IgD-negative memory B cell (primary cell): ENCODE measurements around the gene RPA1. TPM values are rescaled to one million over a fixed set of nuclear protein-coding genes. Genes with fewer than 3 reads are reported as not detected.
"Not testable (repeated sequence)": the region's sequence is repeated elsewhere in the genome, so short reads cannot be mapped to it uniquely, and the experiment has no call there.

Source experiments
- H3K27ac Mint-ChIP-seq, 3 donors: one replicate each; pipeline ENCODE4 v1.8.0; 2020 to 2022; ENCODE audit warnings: mild to moderate bottlenecking in 3 of 3, mixed read lengths in 3 of 3, moderate library complexity in 1 of 3
- H3K27me3 Mint-ChIP-seq: one replicate; pipeline ENCODE4 v1.8.0; 2021; ENCODE audit warnings: mixed read lengths
- H3K36me3 Mint-ChIP-seq: one replicate; pipeline ENCODE4 v1.8.0; 2020; ENCODE audit warnings: mild to moderate bottlenecking, mixed read lengths
- H3K4me1 Mint-ChIP-seq, 3 donors: one replicate each; pipeline ENCODE4 v1.8.0; 2020 to 2022; ENCODE audit warnings: mixed read lengths in 3 of 3, mild to moderate bottlenecking in 1 of 3
- H3K4me3 Mint-ChIP-seq, 4 donors: one replicate each; pipeline ENCODE4 v1.8.0; 2020 to 2022; ENCODE audit warnings: mild to moderate bottlenecking in 4 of 4, mixed read lengths in 4 of 4, moderate library complexity in 3 of 4
- H3K9me3 Mint-ChIP-seq, 3 donors: one replicate each; pipeline ENCODE4 v1.8.0; 2020 to 2021; ENCODE audit warnings: mixed read lengths in 3 of 3, mild to moderate bottlenecking in 1 of 3
- polyA plus RNA-seq: library from polyadenylated mRNA; unstranded; fragments of 300-500 nt; fragmentation: Illumina TruSeq; gene quantifications from one replicate; pipeline ENCODE4 v1.2.3, GENCODE V29; 2021

Gene RPA1
- polyA plus RNA-seq, 1 donor from 2014 or later = 57.7 TPM

DNA sequence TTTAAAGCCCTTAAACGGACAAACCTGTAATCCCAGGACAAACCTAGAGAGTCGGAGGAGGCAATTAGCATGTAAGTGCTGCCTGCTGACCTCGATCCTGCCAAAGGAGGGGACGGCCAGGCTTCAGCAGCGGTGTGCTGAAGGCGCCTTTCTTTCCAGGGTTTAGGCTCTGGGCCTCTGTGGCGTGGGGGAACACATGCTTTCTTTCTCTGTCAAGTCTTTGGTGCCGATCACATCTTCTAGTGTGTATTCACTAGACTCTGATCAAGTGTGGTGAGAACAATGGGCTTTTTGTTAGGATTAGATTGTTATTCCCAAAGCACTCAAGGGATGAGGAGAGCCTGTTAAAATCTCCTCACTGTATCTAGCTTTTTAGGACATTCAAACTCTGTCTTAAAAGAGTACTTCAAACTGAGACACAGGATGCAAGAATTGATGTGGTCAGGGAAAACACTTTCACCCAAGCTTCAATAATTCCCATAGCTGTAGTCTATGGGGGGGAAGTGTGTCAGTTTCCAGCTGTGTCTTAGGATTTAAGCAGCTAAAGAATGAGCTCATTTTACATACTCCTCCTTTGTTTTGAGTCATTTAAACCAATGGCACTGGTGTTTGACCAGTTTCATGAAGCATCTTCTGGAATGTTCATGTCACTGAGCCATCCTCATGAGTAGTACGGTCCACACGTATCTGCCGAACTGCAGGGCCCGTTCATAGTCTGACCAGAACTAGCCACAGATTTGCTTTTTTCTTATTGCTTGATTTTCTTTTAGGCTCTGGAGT is 51.2 kb downstream of the RPA1 start:
- Mint-ChIP-seq H3K27me3 (no peaks in the 10 kb centered on the region), H3K9me3 (no peaks in the 10 kb centered on the region), H3K27ac (no peak overlapping the region), H3K4me3 (no peak overlapping the region), H3K36me3 (peaks cover 7% of the 10 kb centered on the region), H3K4me1 (no peaks in the 10 kb centered on the region)

DNA sequence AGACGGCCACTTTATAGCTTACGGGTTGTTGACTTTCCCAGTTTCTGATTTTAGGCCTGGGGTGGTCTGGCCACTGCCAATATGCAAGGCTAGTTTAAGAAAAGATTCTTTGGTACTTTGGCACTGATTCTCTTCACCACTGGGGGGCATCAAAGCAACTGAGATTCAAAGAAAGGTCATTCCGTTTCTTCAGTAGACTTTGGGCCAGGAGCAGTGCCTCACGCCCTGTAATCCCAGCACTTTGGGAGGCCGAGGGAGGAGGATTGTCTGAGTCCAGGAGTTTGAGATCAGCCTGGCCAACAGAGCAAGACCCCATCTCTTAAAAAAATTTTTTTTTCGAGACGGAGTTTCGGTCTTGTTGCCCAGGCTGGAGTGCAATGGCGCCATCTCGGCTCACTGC is 53.0 kb downstream of the RPA1 start:
- Mint-ChIP-seq H3K4me3 (no peak overlapping the region), H3K36me3 (peaks cover 7% of the 10 kb centered on the region), H3K27me3 (no peaks in the 10 kb centered on the region), H3K27ac (no peak overlapping the region), H3K4me1 (no peaks in the 10 kb centered on the region), H3K9me3 (no peaks in the 10 kb centered on the region)

DNA sequence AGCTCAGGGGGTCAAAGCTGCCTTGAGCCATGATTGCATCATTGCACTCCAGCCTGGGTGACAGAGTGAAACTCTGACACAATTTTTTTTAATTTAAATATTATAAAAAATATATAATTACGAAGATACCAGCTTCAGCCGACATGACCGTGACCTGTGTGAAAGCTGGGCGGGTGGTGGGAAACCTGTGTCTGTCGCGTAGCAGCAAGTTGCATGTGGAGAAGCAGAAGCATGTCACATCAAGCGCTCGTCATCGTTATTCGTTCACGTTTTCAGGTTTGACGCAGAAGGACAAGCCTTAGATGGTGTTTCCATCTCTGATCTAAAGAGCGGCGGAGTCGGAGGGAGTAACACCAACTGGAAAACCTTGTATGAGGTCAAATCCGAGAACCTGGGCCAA is 53.7 kb downstream of the RPA1 start:
- Mint-ChIP-seq H3K4me1 (no peaks in the 10 kb centered on the region), H3K9me3 (no peaks in the 10 kb centered on the region), H3K4me3 (no peak overlapping the region), H3K27me3 (no peaks in the 10 kb centered on the region), H3K36me3 (peaks cover 7% of the 10 kb centered on the region), H3K27ac (no peak overlapping the region)

- no peak overlapping the region for H3K4me3 Mint-ChIP-seq
- no peaks in the 10 kb centered on the region for H3K9me3 Mint-ChIP-seq
- H3K36me3 Mint-ChIP-seq = peaks cover 7% of the 10 kb centered on the region
- no peaks in the 10 kb centered on the region for H3K4me1 Mint-ChIP-seq
- H3K27ac Mint-ChIP-seq = no peak overlapping the region
- H3K27me3 Mint-ChIP-seq = no peaks in the 10 kb centered on the region
Measured at GRCh38 chr17:1888741-1889140, 58.9 kb downstream of the RPA1 start.

- Mint-ChIP-seq H3K4me3 (peak overlapping the region in 1 of 4 donors; percentile 14), H3K36me3 (peaks cover 4% of the 10 kb centered on the region), H3K27ac (peak overlapping the region in 1 of 3 donors; percentile 45)
Measured at GRCh38 chr17:1890758-1891450, 61.1 kb downstream of the RPA1 start.

GRCh38 chr17:1894753-1895339 is 65.0 kb downstream of the RPA1 start:
- Mint-ChIP-seq H3K9me3 (no peaks in the 10 kb centered on the region), H3K27me3 (no peaks in the 10 kb centered on the region), H3K27ac (no peak overlapping the region), H3K4me3 (no peak overlapping the region), H3K4me1 (peaks cover 0 to 1% (median 0%) of the 10 kb centered on the region in 3 donors), H3K36me3 (peaks cover 9% of the 10 kb centered on the region)

More at GRCh38 chr17:1890758-1891450, 61.1 kb downstream of the RPA1 start:
- Mint-ChIP-seq H3K9me3 (no peaks in the 10 kb centered on the region), H3K27me3 (no peaks in the 10 kb centered on the region), H3K4me1 (peaks cover 0 to 1% (median 0%) of the 10 kb centered on the region in 3 donors)

DNA sequence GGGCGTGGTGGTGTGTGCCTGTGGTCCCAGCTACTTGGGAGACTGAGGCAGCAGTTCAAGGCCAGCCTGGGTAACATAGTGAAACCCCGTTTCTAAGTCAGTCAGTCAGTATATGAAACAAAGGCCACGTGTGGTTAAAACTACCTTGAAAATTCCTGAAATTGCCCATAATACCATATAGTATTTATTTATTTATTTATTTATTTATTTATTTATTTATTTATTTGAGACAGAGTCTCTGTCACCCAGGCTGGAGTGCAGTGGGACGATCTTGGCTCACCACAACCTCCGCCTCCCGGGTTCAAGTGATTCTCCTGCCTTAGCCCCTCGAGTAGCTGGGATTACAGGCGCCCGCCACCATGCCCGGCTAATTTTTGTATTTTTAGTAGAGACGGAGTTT is 65.7 kb downstream of the RPA1 start:
- H3K27me3 Mint-ChIP-seq, H3K36me3 Mint-ChIP-seq, H3K27ac Mint-ChIP-seq: not testable (repeated sequence)

GRCh38 chr17:1896243-1897104 is 66.7 kb downstream of the RPA1 start:
- Mint-ChIP-seq H3K9me3 (no peaks in the 10 kb centered on the region), H3K27ac (peak overlapping the region in 1 of 3 donors; percentile 82), H3K4me1 (peaks cover 0 to 1% (median 0%) of the 10 kb centered on the region in 3 donors), H3K4me3 (no peak overlapping the region), H3K36me3 (peaks cover 9% of the 10 kb centered on the region), H3K27me3 (no peaks in the 10 kb centered on the region)

More for the DNA sequence above, 65.7 kb downstream of the RPA1 start:
- not testable (repeated sequence) for H3K4me1 Mint-ChIP-seq, H3K9me3 Mint-ChIP-seq, H3K4me3 Mint-ChIP-seq

DNA sequence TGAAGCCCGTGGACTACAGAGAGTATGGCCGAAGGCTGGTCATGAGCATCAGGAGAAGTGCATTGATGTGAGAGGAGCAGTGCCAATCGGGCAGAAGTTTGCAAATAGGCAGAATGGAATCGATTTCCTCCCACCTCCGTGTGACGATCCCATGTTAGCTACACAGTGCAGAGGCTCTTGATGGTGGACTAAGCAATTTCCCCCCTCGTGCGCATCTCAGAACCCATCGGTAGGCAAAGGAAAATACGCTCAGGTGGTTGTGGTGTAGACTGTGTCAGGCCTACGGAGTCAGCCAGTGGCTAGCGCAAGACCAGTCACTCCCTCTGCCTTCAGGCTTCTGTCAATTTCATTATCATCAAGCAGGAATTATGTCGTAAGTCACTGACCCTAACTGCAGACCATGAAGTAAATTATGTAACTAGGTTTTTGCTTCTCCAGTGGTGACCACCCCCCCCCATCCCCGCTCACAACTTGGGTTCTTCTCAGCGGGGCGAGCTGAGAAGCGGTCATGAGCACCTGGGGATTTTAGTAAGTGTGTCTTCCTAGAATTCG is 67.4 kb downstream of the RPA1 start:
- Mint-ChIP-seq H3K27ac (no peak overlapping the region), H3K9me3 (no peaks in the 10 kb centered on the region), H3K4me1 (peaks cover 0 to 2% (median 1%) of the 10 kb centered on the region in 3 donors), H3K27me3 (no peaks in the 10 kb centered on the region), H3K4me3 (no peak overlapping the region), H3K36me3 (peaks cover 7% of the 10 kb centered on the region)

DNA sequence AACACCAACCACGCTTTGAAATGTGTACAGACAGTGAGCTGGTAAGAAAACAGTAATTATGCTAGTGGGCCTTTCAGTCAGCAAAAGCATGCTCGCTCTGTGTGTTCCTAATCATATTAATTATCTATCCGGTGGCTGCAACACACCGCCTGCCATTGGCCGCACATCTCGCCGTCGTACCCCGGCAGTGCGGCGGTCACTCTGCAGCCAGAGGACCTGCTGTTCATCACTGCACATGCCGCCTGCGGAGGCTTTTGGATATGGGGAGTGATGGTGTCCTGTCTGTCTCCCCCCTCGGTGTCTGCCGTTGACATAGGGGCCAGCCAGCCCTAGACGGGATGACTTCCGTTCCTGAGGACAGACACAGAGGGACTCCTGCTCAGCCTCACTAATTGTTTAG is 68.5 kb downstream of the RPA1 start:
- Mint-ChIP-seq H3K27me3 (no peaks in the 10 kb centered on the region), H3K36me3 (peaks cover 5% of the 10 kb centered on the region), H3K9me3 (no peaks in the 10 kb centered on the region), H3K4me1 (peaks cover 3 to 5% (median 4%) of the 10 kb centered on the region in 3 donors), H3K27ac (no peak overlapping the region), H3K4me3 (no peak overlapping the region)

DNA sequence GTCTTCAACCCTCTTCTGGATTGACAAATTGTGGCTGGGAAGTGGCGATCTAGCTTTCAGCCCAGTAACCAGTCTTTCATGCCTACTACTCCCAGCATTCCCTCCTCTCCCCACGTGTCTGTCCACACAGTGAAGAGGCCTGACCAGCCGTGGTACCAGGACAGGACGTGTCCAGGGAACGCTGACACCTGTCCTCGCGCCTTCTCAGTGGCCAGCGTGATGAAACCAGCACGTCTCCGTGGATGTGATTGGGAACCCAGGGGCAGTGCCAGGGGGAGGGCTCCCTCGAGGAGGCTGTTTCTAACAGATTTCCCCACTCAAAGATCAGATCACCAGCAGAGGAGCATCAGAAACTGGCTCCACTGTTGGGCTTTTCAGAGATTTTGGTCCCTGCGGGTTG is 69.1 kb downstream of the RPA1 start:
- Mint-ChIP-seq H3K27ac (no peak overlapping the region), H3K27me3 (no peaks in the 10 kb centered on the region), H3K4me3 (no peak overlapping the region), H3K36me3 (peaks cover 5% of the 10 kb centered on the region), H3K4me1 (peaks cover 4 to 7% (median 7%) of the 10 kb centered on the region in 3 donors), H3K9me3 (no peaks in the 10 kb centered on the region)

DNA sequence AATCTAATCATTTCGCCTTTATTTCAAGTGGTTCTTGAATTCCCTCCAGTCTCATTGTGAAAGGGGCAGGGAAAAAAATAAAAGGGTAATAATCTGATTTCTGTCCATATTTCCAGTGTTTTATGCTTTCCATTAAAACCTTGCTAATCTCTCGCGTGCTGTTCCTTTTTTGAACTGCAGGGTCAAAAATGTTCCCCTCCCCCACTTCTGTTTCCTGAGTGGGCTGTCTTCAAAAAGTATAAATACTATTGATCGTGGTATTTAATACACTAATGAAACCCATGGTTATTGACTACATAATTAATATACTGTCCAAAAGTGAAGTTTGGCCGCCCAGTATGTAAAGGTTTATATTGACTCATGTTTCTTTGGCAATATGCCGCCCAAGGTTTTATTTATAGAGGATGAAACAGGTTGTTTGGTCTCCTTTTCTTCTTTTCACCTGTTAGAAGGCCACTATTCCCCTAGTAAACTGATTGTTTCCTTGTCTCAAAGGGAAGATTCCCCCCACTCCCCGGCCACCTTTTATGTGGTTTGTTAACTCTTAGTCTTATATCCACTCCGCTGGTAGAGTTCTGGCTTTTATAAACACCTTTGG is 69.7 kb downstream of the RPA1 start:
- Mint-ChIP-seq H3K9me3 (no peaks in the 10 kb centered on the region), H3K27me3 (no peaks in the 10 kb centered on the region), H3K4me3 (no peak overlapping the region), H3K4me1 (peaks cover 11 to 13% (median 12%) of the 10 kb centered on the region in 3 donors), H3K36me3 (peaks cover 5% of the 10 kb centered on the region), H3K27ac (no peak overlapping the region)

- Mint-ChIP-seq H3K9me3 (no peaks in the 10 kb centered on the region), H3K4me3 (peak overlapping the region; percentile 18 to 87 (median 34)), H3K27ac (peak overlapping the region; percentile 6 to 20 (median 19)), H3K36me3 (peaks cover 3% of the 10 kb centered on the region), H3K27me3 (peaks cover 25% of the 10 kb centered on the region), H3K4me1 (peaks cover 17 to 27% (median 23%) of the 10 kb centered on the region in 3 donors)
Measured at GRCh38 chr17:1904273-1905182, 74.7 kb downstream of the RPA1 start.
